ENCODE results near the gene EDC4.

- no peak for TF ChIP-seq CTCF (IDR thresholded peaks at IDR 0.05)
- no peak for TF ChIP-seq POLR2A (IDR thresholded peaks at IDR 0.05)
Observed at GRCh38 chr16:67928147-67928546, 55.3 kb downstream of the EDC4 start.
